CD14-positive monocyte (primary cell): ENCODE results near the gene UBE2E2. TPM values are rescaled to one million over a fixed set of nuclear protein-coding genes. Genes with fewer than 3 reads are reported as not detected.

Experiments used
- DNase-seq, 3 donors: peaks; one replicate each; pipeline ENCODE4 v3.0.0-alpha.2; 2011 to 2022
- H2AFZ ChIP-seq: 2 replicates; pipeline ENCODE4 v1.6.0; 2012; ENCODE audit warnings: mild to moderate bottlenecking, low read depth, low read length, inconsistent platforms; ENCODE audit not compliant: insufficient read depth, poor library complexity, severe bottlenecking
- H3K27ac ChIP-seq, 2 donors: 1 replicate in 1 of 2; 2 replicates in 1 of 2; pipeline ENCODE4 v1.5.1; 2012 to 2013; ENCODE audit warnings: low read length in 2 of 2, control low read depth in 1 of 2, inconsistent platforms in 1 of 2, low read depth in 1 of 2, mild to moderate bottlenecking in 1 of 2
- H3K27me3 ChIP-seq, 2 donors: one replicate each; pipeline versions ENCODE4 v1.6.0 to v1.6.1; 2011 to 2013; ENCODE audit warnings: low read length in 2 of 2; ENCODE audit not compliant: control insufficient read depth in 2 of 2, insufficient read depth in 2 of 2
- H3K36me3 ChIP-seq, 2 donors: replicated peaks in 1 of 2; 1 replicate in 1 of 2; 2 replicates in 1 of 2; pipeline versions ENCODE4 v1.5.1 to v1.6.1; 2012 to 2013; ENCODE audit warnings: low read length in 2 of 2, control low read depth in 1 of 2, inconsistent platforms in 1 of 2, mild to moderate bottlenecking in 1 of 2; ENCODE audit not compliant: insufficient read depth in 2 of 2, control insufficient read depth in 1 of 2
- H3K4me1 ChIP-seq, 2 donors: 1 replicate in 1 of 2; 2 replicates in 1 of 2; pipeline versions ENCODE4 v1.5.1 to v1.6.1; 2012 to 2013; ENCODE audit warnings: low read length in 2 of 2, control low read depth in 1 of 2, inconsistent platforms in 1 of 2, mild to moderate bottlenecking in 1 of 2, moderate library complexity in 1 of 2; ENCODE audit not compliant: insufficient read depth in 2 of 2, control insufficient read depth in 1 of 2
- H3K4me2 ChIP-seq: replicated peaks from 2 replicates; pipeline ENCODE3; 2012; ENCODE audit warnings: low read length, moderate library complexity, mild to moderate bottlenecking; ENCODE audit not compliant: poor library complexity, severe bottlenecking; ENCODE audit errors: extremely low read depth
- H3K4me3 ChIP-seq, 3 experiments: fragments of 200-600 bp in 1 of 3; sonication (generic) in 1 of 3; replicated peaks in 1 of 3; 1 replicate in 2 of 3; 2 replicates in 1 of 3; pipeline ENCODE4 v1.5.1; 2011 to 2013; ENCODE audit warnings: low read length in 3 of 3, mild to moderate bottlenecking in 3 of 3, control low read depth in 2 of 3, low read depth in 2 of 3, inconsistent platforms in 1 of 3, moderate library complexity in 1 of 3
- H3K79me2 ChIP-seq: 2 replicates; pipeline ENCODE4 v1.6.0; 2012; ENCODE audit warnings: mild to moderate bottlenecking, control low read depth, inconsistent platforms, low read length, moderate library complexity; ENCODE audit not compliant: insufficient read depth
- H3K9ac ChIP-seq: 2 replicates; pipeline ENCODE4 v1.6.0; 2017; ENCODE audit warnings: low read length, mild to moderate bottlenecking; ENCODE audit not compliant: insufficient read depth, poor library complexity, severe bottlenecking
- H3K9me3 ChIP-seq, 2 donors: replicated peaks in 1 of 2; 1 replicate in 1 of 2; 2 replicates in 1 of 2; pipeline versions ENCODE4 v1.5.1 to v1.6.1; 2012 to 2013; ENCODE audit warnings: low read length in 2 of 2, control low read depth in 1 of 2; ENCODE audit not compliant: control insufficient read depth in 1 of 2, insufficient read depth in 1 of 2
- H4K20me1 ChIP-seq: 2 replicates; pipeline ENCODE4 v1.6.0; 2012; ENCODE audit warnings: mild to moderate bottlenecking, low read length, control low read depth, moderate library complexity; ENCODE audit not compliant: insufficient read depth
- H3K27ac Mint-ChIP-seq, 7 donors: one replicate each; pipeline ENCODE4 v1.8.0; 2020; ENCODE audit warnings: mild to moderate bottlenecking in 7 of 7, mixed read lengths in 7 of 7, moderate library complexity in 6 of 7, inconsistent platforms in 2 of 7
- H3K27me3 Mint-ChIP-seq, 3 donors: one replicate each; pipeline ENCODE4 v1.8.0; 2021 to 2022; ENCODE audit warnings: low read depth in 3 of 3, mild to moderate bottlenecking in 3 of 3, mixed read lengths in 3 of 3, moderate library complexity in 3 of 3, inconsistent platforms in 1 of 3
- H3K36me3 Mint-ChIP-seq, 2 donors: one replicate each; pipeline ENCODE4 v1.8.0; 2020; ENCODE audit warnings: mixed read lengths in 2 of 2, inconsistent platforms in 1 of 2, mild to moderate bottlenecking in 1 of 2
- H3K4me1 Mint-ChIP-seq: one replicate; pipeline ENCODE4 v1.8.0; 2020; ENCODE audit warnings: mild to moderate bottlenecking, mixed read lengths
- H3K4me3 Mint-ChIP-seq, 2 donors: one replicate each; pipeline ENCODE4 v1.8.0; 2020; ENCODE audit warnings: mild to moderate bottlenecking in 2 of 2, mixed read lengths in 2 of 2, moderate library complexity in 1 of 2
- H3K9me3 Mint-ChIP-seq, 7 donors: one replicate each; pipeline ENCODE4 v1.8.0; 2020 to 2022; ENCODE audit warnings: mixed read lengths in 7 of 7, mild to moderate bottlenecking in 6 of 7, moderate library complexity in 6 of 7, inconsistent platforms in 2 of 7
- WGBS: methylation state at CpG from one replicate; pipeline ENCODE4 v1.1.5; 2013; ENCODE audit warnings: missing lambda C conversion rate; ENCODE audit not compliant: insufficient coverage; 5-methylcytosine and 5-hydroxymethylcytosine counted together
- intact Hi-C, 2 donors: fragments of 100-400 bp; cut with micrococcal nuclease; formaldehyde crosslinking; loops; one replicate each; pipeline versions ENCODE4 v1.15.0 to v1.15.1; 2023
- polyA plus RNA-seq, 3 donors: library from polyadenylated mRNA; depleted of rRNA in 1 of 3; unstranded in 2 of 3; stranded (reverse) in 1 of 3; fragments of 300-500 nt in 2 of 3; fragments of >200 nt in 1 of 3; fragmentation: Illumina TruSeq in 2 of 3; gene quantifications; 1 replicate in 2 of 3; 2 replicates in 1 of 3; pipeline ENCODE4 v1.2.3, GENCODE V29; 2012 to 2021
- TF ChIP-seq, protein P1 (sequence below): fragments of 200-600 bp; IDR thresholded peaks from one replicate; pipeline ENCODE4 v1.8.0; 2022; ENCODE audit warnings: antibody characterized with exemption, mild to moderate bottlenecking

The UBE2E2 gene
- polyA plus RNA-seq, 3 donors = 25.8 to 78.0 (median 66.3) TPM

GRCh38 chr3:23341147-23341838, 138.2 kb downstream of the UBE2E2 start:
- peaks cover 23% of the 10 kb centered on the region for H4K20me1 ChIP-seq
- peak overlapping the region in 1 of 2 donors; percentile 43 for H3K4me3 Mint-ChIP-seq
- peak overlapping the region in 1 of 3 experiments; percentile 46 for H3K4me3 ChIP-seq
- WGBS = no CpG with 5 or more reads among the region's 1 CpG
- no peak overlapping the region for H2AFZ ChIP-seq
- H3K4me1 ChIP-seq = peaks cover 14 to 22% of the 10 kb centered on the region in 2 donors
- no peaks in the 10 kb centered on the region for H3K27me3 ChIP-seq
- H3K36me3 ChIP-seq = no peaks in the 10 kb centered on the region
- H3K27me3 Mint-ChIP-seq = peaks cover 0 to 2% (median 0%) of the 10 kb centered on the region in 3 donors
- no peak overlapping the region for H3K9ac ChIP-seq
- H3K27ac ChIP-seq = peak overlapping the region in 1 of 2 donors; percentile 45
- H3K9me3 ChIP-seq = no peaks in the 10 kb centered on the region
- H3K4me2 ChIP-seq = peak overlapping the region; percentile 65
- H3K36me3 Mint-ChIP-seq = no peaks in the 10 kb centered on the region
- H3K79me2 ChIP-seq = peaks cover 17% of the 10 kb centered on the region
- intact Hi-C loops = no loop called here
- TF ChIP-seq, protein P1, sequence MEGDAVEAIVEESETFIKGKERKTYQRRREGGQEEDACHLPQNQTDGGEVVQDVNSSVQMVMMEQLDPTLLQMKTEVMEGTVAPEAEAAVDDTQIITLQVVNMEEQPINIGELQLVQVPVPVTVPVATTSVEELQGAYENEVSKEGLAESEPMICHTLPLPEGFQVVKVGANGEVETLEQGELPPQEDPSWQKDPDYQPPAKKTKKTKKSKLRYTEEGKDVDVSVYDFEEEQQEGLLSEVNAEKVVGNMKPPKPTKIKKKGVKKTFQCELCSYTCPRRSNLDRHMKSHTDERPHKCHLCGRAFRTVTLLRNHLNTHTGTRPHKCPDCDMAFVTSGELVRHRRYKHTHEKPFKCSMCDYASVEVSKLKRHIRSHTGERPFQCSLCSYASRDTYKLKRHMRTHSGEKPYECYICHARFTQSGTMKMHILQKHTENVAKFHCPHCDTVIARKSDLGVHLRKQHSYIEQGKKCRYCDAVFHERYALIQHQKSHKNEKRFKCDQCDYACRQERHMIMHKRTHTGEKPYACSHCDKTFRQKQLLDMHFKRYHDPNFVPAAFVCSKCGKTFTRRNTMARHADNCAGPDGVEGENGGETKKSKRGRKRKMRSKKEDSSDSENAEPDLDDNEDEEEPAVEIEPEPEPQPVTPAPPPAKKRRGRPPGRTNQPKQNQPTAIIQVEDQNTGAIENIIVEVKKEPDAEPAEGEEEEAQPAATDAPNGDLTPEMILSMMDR = no peak
- H3K9me3 Mint-ChIP-seq = no peaks in the 10 kb centered on the region
- peaks cover 31% of the 10 kb centered on the region for H3K4me1 Mint-ChIP-seq
- no peak for DNase-seq
- peak overlapping the region in 3 of 7 donors; percentile 37 to 58 (median 54) for H3K27ac Mint-ChIP-seq

- H3K4me2 ChIP-seq = no peak overlapping the region
- no peak overlapping the region for H3K9ac ChIP-seq
- no CpG with 5 or more reads among the region's 4 CpGs for WGBS
- peak overlapping the region in 1 of 2 donors; percentile 45 for H3K27ac ChIP-seq
- H3K36me3 ChIP-seq = no peaks in the 10 kb centered on the region
- H3K27me3 ChIP-seq = no peaks in the 10 kb centered on the region
- Mint-ChIP-seq H3K9me3 (peaks cover 0 to 6% (median 2%) of the 10 kb centered on the region in 7 donors), H3K4me3 (no peak overlapping the region), H3K36me3 (peaks cover 0 to 3% of the 10 kb centered on the region in 2 donors), H3K27me3 (peaks cover 0 to 2% (median 0%) of the 10 kb centered on the region in 3 donors), H3K4me1 (peaks cover 31% of the 10 kb centered on the region), H3K27ac (no peak overlapping the region)
- DNase-seq = no peak
- peaks cover 23% of the 10 kb centered on the region for H4K20me1 ChIP-seq
- peaks cover 14 to 22% of the 10 kb centered on the region in 2 donors for H3K4me1 ChIP-seq
- TF ChIP-seq, protein P1 = no peak
- no peaks in the 10 kb centered on the region for H3K9me3 ChIP-seq
- no peak overlapping the region for H3K4me3 ChIP-seq
- intact Hi-C loops = no loop called here
- H3K79me2 ChIP-seq = peaks cover 17% of the 10 kb centered on the region
- H2AFZ ChIP-seq = no peak overlapping the region
These were observed 139.2 kb downstream of the UBE2E2 start for GRCh38 chr3:23342343-23342742.
